SH-SY5Y (cell line): ENCODE measurements around the gene ARVCF.

Source experiments
- GATA2 ChIP-seq: IDR thresholded peaks from 2 replicates; pipeline ENCODE4 v1.6.1; 2011; ENCODE audit warnings: mild to moderate bottlenecking, low read depth, low read length
- GATA3 ChIP-seq: IDR thresholded peaks from 2 replicates; pipeline ENCODE4 v1.6.1; 2011; ENCODE audit warnings: low read depth, mild to moderate bottlenecking, low read length, moderate library complexity

Gene ARVCF

GRCh38 chr22:19979712-19980493 is 36.7 kb downstream of the ARVCF start:
- TF ChIP-seq GATA3 (no peak), GATA2 (no peak)

- TF ChIP-seq GATA3 (no peak), GATA2 (no peak)
Measured at GRCh38 chr22:19978748-19979147, 37.9 kb downstream of the ARVCF start.

GRCh38 chr22:19977296-19978243 is 39.1 kb downstream of the ARVCF start:
- no peak for TF ChIP-seq GATA2
- no peak for TF ChIP-seq GATA3

GRCh38 chr22:19976671-19977070 is 40.0 kb downstream of the ARVCF start:
- no peak for TF ChIP-seq GATA2
- TF ChIP-seq GATA3: no peak

- TF ChIP-seq GATA3 (no peak), GATA2 (no peak)
Measured at GRCh38 chr22:19975707-19976035, 41.0 kb downstream of the ARVCF start.

GRCh38 chr22:19974935-19975706 is 41.5 kb downstream of the ARVCF start:
- TF ChIP-seq GATA2 (no peak), GATA3 (no peak)

- no peak for TF ChIP-seq GATA3
- no peak for TF ChIP-seq GATA2
Measured at GRCh38 chr22:19974268-19974861, 42.3 kb downstream of the ARVCF start.

GRCh38 chr22:19973551-19974267 is 42.9 kb downstream of the ARVCF start:
- no peak for TF ChIP-seq GATA3
- TF ChIP-seq GATA2: no peak

GRCh38 chr22:19972652-19973550 is 43.7 kb downstream of the ARVCF start:
- TF ChIP-seq GATA3: no peak
- no peak for TF ChIP-seq GATA2

GRCh38 chr22:19972251-19972650 is 44.4 kb downstream of the ARVCF start:
- no peak for TF ChIP-seq GATA3
- no peak for TF ChIP-seq GATA2

GRCh38 chr22:19971276-19972124 is 45.1 kb downstream of the ARVCF start:
- no peak for TF ChIP-seq GATA2
- no peak for TF ChIP-seq GATA3
